ENCODE results near the gene HMGN3.

HMGN3 gene

GRCh38 chr6:79231666-79232065 is 2.8 kb downstream of the HMGN3 start:
- Histone ChIP-seq H3K27me3 (ENCODE audit: insufficient read depth, low read depth, severe bottlenecking) (no peaks in the 10 kb centered on the region), H3K9me3 (ENCODE audit: severe bottlenecking) (no peaks in the 10 kb centered on the region), H3K27ac (no peak overlapping the region), H3K36me3 (no peaks in the 10 kb centered on the region), H3K4me3 (ENCODE audit: low read depth, low read length) (no peak overlapping the region)
- no peak for TF ChIP-seq CTCF (IDR thresholded peaks at IDR 0.05; ENCODE audit: low read depth, low read length)
- no peak for DNase-seq

GRCh38 chr6:79231101-79231500 is 3.4 kb downstream of the HMGN3 start:
- Histone ChIP-seq H3K27ac (no peak overlapping the region), H3K4me3 (ENCODE audit: low read depth, low read length) (no peak overlapping the region), H3K36me3 (no peaks in the 10 kb centered on the region), H3K9me3 (ENCODE audit: severe bottlenecking) (no peaks in the 10 kb centered on the region), H3K27me3 (ENCODE audit: insufficient read depth, low read depth, severe bottlenecking) (no peaks in the 10 kb centered on the region)
- no peak for TF ChIP-seq CTCF (IDR thresholded peaks at IDR 0.05; ENCODE audit: low read depth, low read length)
- no peak for DNase-seq

GRCh38 chr6:79230149-79230548 is 4.3 kb downstream of the HMGN3 start:
- H3K9me3 ChIP-seq (ENCODE audit: severe bottlenecking), result no peaks in the 10 kb centered on the region
- TF ChIP-seq CTCF (IDR thresholded peaks at IDR 0.05; ENCODE audit: low read depth, low read length), result no peak
- H3K36me3 ChIP-seq, result no peaks in the 10 kb centered on the region
- H3K27me3 ChIP-seq (ENCODE audit: insufficient read depth, low read depth, severe bottlenecking), result no peaks in the 10 kb centered on the region
- no peak overlapping the region for H3K27ac ChIP-seq
- DNase-seq, result no peak
- H3K4me3 ChIP-seq (ENCODE audit: low read depth, low read length), result no peak overlapping the region

GRCh38 chr6:79227445-79227844 is 7.0 kb downstream of the HMGN3 start:
- Histone ChIP-seq H3K27me3 (ENCODE audit: insufficient read depth, low read depth, severe bottlenecking) (no peaks in the 10 kb centered on the region), H3K27ac (no peak overlapping the region), H3K9me3 (ENCODE audit: severe bottlenecking) (no peaks in the 10 kb centered on the region), H3K36me3 (no peaks in the 10 kb centered on the region), H3K4me3 (ENCODE audit: low read depth, low read length) (no peak overlapping the region)
- no peak for DNase-seq
- no peak for TF ChIP-seq CTCF (IDR thresholded peaks at IDR 0.05; ENCODE audit: low read depth, low read length)

- DNase-seq, result no peak
- TF ChIP-seq CTCF (IDR thresholded peaks at IDR 0.05; ENCODE audit: low read depth, low read length), result no peak
- no peaks in the 10 kb centered on the region for H3K9me3 ChIP-seq (ENCODE audit: severe bottlenecking)
Observed at GRCh38 chr6:79226660-79227059, 7.8 kb downstream of the HMGN3 start.

More at GRCh38 chr6:79226660-79227059, 7.8 kb downstream of the HMGN3 start:
- Histone ChIP-seq H3K4me3 (ENCODE audit: low read depth, low read length) (no peak overlapping the region), H3K27ac (no peak overlapping the region), H3K36me3 (no peaks in the 10 kb centered on the region), H3K27me3 (ENCODE audit: insufficient read depth, low read depth, severe bottlenecking) (no peaks in the 10 kb centered on the region)
